ENCODE measurements around the gene MYH9. TPM values are rescaled to one million over a fixed set of nuclear protein-coding genes. Genes with fewer than 3 reads are reported as not detected.
"Not testable (repeated sequence)": the region's sequence is repeated elsewhere in the genome, so short reads cannot be mapped to it uniquely, and the experiment has no call there.

Gene MYH9
- polyA plus RNA-seq, 1 of the 3 experiments (the other 2 are of a cell fraction): 303 TPM

- H3K9ac ChIP-seq: no peak overlapping the region
- ChIA-PET CTCF (interaction anchor here (1.0 to 13.6 kb wide), 3 partner anchors 8 to 178 kb away, joined by 3 to 329 read pairs (median 8); no protein-coding TSS in a partner anchor), POLR2A (interaction anchor here (0.7 kb wide), 1 partner anchor 469 kb away, joined by 3 read pairs; no protein-coding TSS in a partner anchor)
- H3K4me1 ChIP-seq (ENCODE audit: control insufficient read depth in 1 of 2, insufficient read depth in 2 of 2, low read depth in 1 of 2, low read length in 1 of 2): no peaks in the 10 kb centered on the region
- H3K9me3 ChIP-seq: no peaks in the 10 kb centered on the region
- H3K4me2 ChIP-seq: no peak overlapping the region
- TF ChIP-seq NRF1 (IDR thresholded peaks at IDR 0.05; ENCODE audit: low read depth, low read length) (no peak), ELF1 (IDR thresholded peaks at IDR 0.05) (no peak), CHD2 (IDR thresholded peaks at IDR 0.05; ENCODE audit: low read length, partially characterized antibody) (no peak), CTCF (IDR thresholded peaks at IDR 0.05) (no peak)
- DNase-seq: no peak
- H3K4me3 ChIP-seq (ENCODE audit: low read depth in 2 of 2, low read length in 1 of 2): no peak overlapping the region
- H3K27me3 ChIP-seq (ENCODE audit: insufficient read depth): no peaks in the 10 kb centered on the region
- peaks cover 71 to 84% of the 10 kb centered on the region in 2 experiments for H3K36me3 ChIP-seq (replicated peaks in 1 of 2; ENCODE audit: control insufficient read depth in 1 of 2, insufficient read depth in 2 of 2, low read length in 1 of 2)
- no peak overlapping the region for H3K27ac ChIP-seq (ENCODE audit: low read depth in 2 of 2, low read length in 1 of 2)
- no peak overlapping the region for H2AFZ ChIP-seq (ENCODE audit: low read depth)
- peaks cover 68% of the 10 kb centered on the region; the same call in 1 of the 2 replicates for H4K20me1 ChIP-seq (ENCODE audit: insufficient read depth)
- H3K9me2 ChIP-seq: no peaks in the 10 kb centered on the region
- WGBS (ENCODE audit: low lambda C conversion rate): 91% methylated on average over 15 of the region's 29 CpGs
- H3F3A ChIP-seq (replicated peaks; ENCODE audit: insufficient read depth): peaks cover 46% of the 10 kb centered on the region
- peaks cover 57% of the 10 kb centered on the region for H3K79me2 ChIP-seq (ENCODE audit: insufficient read depth)
Measured at GRCh38 chr22:36291831-36292740, 95.7 kb downstream of the MYH9 start.

GRCh38 chr22:36290391-36291075 lies 97.2 kb downstream of the MYH9 start:
- CTCF ChIA-PET; H3K27me3 ChIP-seq (ENCODE audit: insufficient read depth); H3K4me3 ChIP-seq (ENCODE audit: low read depth in 2 of 2, low read length in 1 of 2); H3K27ac ChIP-seq (ENCODE audit: low read depth in 2 of 2, low read length in 1 of 2); H3K9me2 ChIP-seq; POLR2A ChIA-PET; DNase-seq; H3K9me3 ChIP-seq; H3K4me1 ChIP-seq (ENCODE audit: control insufficient read depth in 1 of 2, insufficient read depth in 2 of 2, low read depth in 1 of 2, low read length in 1 of 2); H3K9ac ChIP-seq; H2AFZ ChIP-seq (ENCODE audit: low read depth); H3K4me2 ChIP-seq: not testable (repeated sequence)
- H4K20me1 ChIP-seq (ENCODE audit: insufficient read depth): peaks cover 76% of the 10 kb centered on the region
- peaks cover 70 to 83% of the 10 kb centered on the region in 2 experiments for H3K36me3 ChIP-seq (replicated peaks in 1 of 2; ENCODE audit: control insufficient read depth in 1 of 2, insufficient read depth in 2 of 2, low read length in 1 of 2)
- peaks cover 50% of the 10 kb centered on the region for H3F3A ChIP-seq (replicated peaks; ENCODE audit: insufficient read depth)
- H3K79me2 ChIP-seq (ENCODE audit: insufficient read depth): peaks cover 49% of the 10 kb centered on the region
- 87% methylated on average over 10 of the region's 40 CpGs for WGBS (ENCODE audit: low lambda C conversion rate)

GRCh38 chr22:36289948-36290371 lies 97.8 kb downstream of the MYH9 start:
- H3K9me3 ChIP-seq; H3K9me2 ChIP-seq; H3K4me1 ChIP-seq (ENCODE audit: control insufficient read depth in 1 of 2, insufficient read depth in 2 of 2, low read depth in 1 of 2, low read length in 1 of 2); H2AFZ ChIP-seq (ENCODE audit: low read depth); H3K9ac ChIP-seq; H3K27ac ChIP-seq (ENCODE audit: low read depth in 2 of 2, low read length in 1 of 2); H3K4me3 ChIP-seq (ENCODE audit: low read depth in 2 of 2, low read length in 1 of 2); POLR2A ChIA-PET; H3K27me3 ChIP-seq (ENCODE audit: insufficient read depth); DNase-seq; H3K4me2 ChIP-seq: not testable (repeated sequence)
- Histone ChIP-seq H3K79me2 (ENCODE audit: insufficient read depth) (peaks cover 43% of the 10 kb centered on the region; the same call in 1 of the 2 replicates), H4K20me1 (ENCODE audit: insufficient read depth) (peaks cover 76% of the 10 kb centered on the region), H3K36me3 (replicated peaks in 1 of 2; ENCODE audit: control insufficient read depth in 1 of 2, insufficient read depth in 2 of 2, low read length in 1 of 2) (peaks cover 70 to 83% of the 10 kb centered on the region in 2 experiments), H3F3A (replicated peaks; ENCODE audit: insufficient read depth) (peaks cover 49% of the 10 kb centered on the region)
- WGBS (ENCODE audit: low lambda C conversion rate): 95% methylated on average over 11 of the region's 11 CpGs
- CTCF ChIA-PET: interaction anchor here (9.9 kb wide), 1 partner anchor 9 kb away, joined by 113 read pairs; no protein-coding TSS in a partner anchor

All from SK-N-SH (cell line).